Brain pericyte (primary cell): ENCODE results near the gene SLC8A2.
A peak's percentile ranks its signal among the peaks of the same experiment; 100 is the strongest.
"Not testable (repeated sequence)": the region's sequence is repeated elsewhere in the genome, so short reads cannot be mapped to it uniquely, and the experiment has no call there.

Experiments used
- DNase-seq: peaks from one replicate; pipeline ENCODE4 v3.0.0-alpha.2; 2012; ENCODE audit warnings: low read depth, low spot score

Gene SLC8A2

DNA sequence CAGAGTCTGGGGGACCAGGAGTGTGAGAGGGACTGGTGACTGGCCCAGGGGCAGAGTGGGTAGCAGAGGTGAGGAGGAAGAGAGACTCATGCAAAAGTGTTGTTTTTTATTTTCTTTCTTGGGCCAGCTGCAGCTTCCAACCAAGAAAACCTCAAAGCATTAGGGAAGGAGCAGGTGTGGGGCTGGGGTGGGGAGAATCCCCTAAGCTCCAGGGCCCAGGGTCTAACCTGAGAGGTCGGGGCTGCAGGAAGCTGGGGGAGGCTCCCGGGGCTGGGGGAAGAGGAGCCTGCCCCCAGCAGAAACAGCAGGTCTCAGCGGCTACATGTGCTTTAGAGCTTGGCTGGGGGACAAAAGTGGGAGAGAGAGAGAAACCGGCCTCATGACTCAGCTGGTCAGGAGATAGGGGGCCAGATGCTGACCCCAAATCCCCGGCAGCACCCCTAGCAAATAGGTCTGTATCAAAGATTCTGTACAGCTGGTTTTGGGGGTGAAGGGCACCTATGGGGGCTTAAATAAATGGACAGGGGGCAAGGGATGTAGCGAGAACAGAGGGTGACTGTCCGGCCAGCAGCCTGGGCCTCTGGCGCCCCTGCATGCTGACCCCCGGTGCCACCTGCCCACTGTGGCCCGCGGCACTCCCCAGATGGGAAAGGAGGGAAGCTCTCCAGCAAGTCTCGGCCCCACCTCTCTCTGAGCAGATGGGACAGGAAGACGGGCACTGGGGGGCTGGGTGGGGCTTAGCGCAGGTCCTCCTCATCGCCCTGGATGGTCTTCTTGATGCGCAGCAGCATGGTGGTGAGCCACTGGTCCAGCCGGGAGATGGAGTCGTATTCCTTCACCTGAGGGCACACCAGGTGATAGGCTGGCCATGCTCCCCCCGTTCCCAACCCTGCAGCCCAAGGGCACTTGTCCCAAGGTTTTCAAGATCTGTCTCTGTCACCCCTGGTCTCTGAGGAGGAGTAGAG is 16.1 kb upstream of the SLC8A2 start:
- no peak for DNase-seq

GRCh38 chr19:47486900-47487299 is 15.2 kb upstream of the SLC8A2 start:
- no peak for DNase-seq

DNA sequence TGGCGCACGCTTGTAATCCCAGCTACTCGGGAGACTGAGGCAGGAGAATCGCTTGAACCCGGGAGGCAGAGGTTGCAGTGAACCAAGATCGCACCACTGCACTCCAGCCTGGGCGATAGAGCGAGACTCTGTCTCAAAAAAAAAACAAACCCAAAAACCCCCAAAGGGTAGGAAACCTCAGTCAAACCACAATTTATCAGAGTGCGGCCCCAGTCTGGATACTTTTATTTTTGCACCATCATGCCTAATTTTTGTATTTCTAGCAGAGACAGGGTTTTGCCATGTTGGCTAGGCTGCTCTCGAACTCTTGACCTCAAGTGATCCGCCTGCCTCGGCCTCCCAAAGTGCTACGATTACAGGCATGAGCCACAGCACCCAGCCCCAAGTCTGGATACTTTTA is 14.5 kb upstream of the SLC8A2 start:
- not testable (repeated sequence) for DNase-seq

GRCh38 chr19:47485210-47485609 is 13.5 kb upstream of the SLC8A2 start:
- no peak for DNase-seq

- DNase-seq, result peak; percentile 65
These were observed 12.4 kb upstream of the SLC8A2 start, which contains the start of gene KPTN for GRCh38 chr19:47483800-47484690. KPTN (minus strand) TSS chr19:47484219; CDS start chr19:47484160, 59 bp downstream.

DNA sequence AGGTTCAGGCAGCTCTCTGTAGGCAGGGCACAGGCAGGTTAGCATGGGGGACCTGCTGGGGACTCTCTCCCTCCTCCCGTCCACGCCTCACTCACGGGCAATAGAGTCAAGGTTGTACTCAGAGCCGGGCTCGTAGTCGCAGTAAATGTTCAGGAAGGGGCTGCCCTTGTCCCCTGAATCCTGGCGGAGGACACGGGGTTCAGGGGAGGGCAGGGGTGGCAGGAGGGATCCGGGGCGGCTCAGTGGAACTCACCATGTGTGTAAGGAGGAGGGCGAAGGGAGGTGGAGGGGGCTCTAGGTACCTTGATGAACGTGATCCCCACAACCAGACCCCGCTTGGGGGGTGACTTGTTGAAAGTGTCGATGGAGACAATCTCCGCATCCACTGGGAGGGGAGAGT is 11.5 kb upstream of the SLC8A2 start:
- no peak for DNase-seq

DNA sequence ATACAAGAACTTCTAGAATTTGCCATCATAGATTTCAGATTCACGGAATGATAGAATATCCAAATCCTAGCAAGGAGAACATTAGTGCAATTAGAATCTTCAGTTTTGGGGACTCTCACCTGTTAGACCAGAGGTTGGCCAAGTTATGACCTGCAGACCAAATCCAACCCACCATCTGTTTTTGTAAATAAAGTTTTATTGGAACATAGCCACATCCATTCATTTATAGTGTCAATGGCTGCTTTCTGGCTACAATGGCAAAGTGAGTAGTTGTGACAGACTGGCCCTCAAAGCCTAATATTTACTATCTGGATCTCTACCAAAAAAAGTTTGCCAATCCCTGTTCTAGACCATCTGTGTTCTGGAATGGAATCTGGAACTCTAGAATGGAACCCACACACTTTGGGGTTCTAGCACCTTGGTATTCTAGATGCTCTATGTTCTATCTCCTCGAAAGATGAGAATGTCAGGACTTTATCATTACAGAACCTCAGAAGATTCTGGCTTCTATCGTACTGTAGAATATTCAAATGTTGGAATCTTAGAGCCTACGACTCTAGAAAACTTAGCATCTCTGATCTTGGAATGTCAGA is 9.9 kb upstream of the SLC8A2 start:
- no peak for DNase-seq

DNA sequence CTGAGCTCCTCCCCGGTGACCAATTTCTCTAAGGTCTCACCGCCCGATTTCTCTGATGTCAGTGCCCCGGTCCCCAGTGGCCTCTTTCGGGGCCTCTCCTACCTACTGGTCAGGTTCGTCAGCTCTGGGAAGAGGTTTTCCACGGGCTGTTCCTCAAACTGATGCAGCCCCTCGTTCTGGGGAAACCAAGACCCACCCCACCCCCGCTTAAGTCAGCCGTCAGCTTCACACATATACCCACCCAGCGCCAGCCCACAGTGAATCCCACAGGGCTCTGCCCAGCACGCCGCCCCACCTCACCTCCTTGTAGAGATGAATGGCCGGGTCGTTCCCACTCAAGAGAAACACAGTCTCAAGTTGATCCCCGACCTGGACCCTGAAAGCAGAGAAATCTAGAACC is 9.0 kb upstream of the SLC8A2 start:
- no peak for DNase-seq

- no peak for DNase-seq
These were observed 8.2 kb upstream of the SLC8A2 start for GRCh38 chr19:47479701-47480503.

DNA sequence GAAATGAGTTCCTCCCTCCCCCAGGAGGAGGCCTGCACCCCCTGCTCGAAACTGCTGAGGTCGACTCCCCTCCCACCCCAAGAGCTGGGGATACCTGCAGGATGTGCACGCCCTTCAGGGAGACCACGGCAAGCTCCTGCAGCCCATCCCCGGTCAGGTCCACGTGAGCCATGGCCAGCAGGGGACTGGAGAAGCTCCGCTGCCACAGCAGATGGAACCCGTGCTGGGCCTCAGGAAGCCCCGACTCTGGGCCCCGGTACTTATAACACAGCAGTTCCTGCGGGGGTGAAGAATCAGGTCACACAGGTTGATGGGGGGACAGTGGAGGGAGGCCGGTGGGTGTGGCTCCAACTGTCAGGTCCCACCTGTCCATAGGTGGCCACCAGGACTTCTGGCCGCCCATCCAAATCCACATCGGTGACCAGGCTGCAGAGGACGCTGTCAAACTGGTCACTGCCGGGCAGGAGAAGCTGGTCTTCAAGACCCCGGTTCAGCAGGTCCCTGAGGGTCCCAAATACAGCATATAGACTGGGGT is 4.8 kb upstream of the SLC8A2 start:
- DNase-seq, result no peak

DNA sequence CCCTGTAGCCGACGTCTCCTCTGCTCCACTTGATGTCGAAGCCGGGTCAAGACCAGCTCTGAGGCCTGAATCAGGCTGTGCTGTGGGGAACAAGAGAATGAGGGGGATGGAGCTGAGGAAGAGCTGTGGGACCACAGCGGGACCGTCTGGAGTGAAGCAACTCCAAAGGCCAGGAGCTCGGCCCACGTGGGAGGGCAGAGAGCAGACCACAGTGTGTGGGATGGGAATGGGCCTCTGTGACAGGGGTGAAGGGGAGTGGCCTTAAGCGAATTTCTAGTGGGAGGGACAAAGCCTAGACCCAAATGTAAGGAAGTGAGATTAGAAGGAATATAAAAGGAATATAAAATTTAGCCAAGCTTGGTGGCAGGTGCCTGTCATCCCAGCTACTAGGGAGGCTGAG is 3.8 kb upstream of the SLC8A2 start:
- DNase-seq, result no peak

DNA sequence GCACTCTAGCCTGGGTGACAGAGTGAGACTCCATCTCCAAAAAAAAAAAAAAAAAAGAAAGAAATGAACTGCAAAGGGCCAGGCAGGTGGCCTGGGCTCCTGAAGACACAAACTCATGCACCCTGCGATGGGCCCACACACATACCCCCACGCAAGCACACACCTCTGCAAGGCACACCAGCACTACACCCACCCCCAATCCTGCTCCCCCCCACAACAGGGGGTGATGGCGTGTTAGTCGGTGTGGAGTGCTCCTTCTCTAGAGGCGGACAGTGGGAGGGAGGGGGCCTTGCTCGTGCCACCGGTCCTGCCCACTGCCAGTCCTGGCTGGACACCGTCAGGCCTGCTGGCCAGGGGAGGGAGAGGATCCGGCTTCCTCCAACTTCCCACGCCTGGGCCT is 1.6 kb upstream of the SLC8A2 start:
- no peak for DNase-seq

DNA sequence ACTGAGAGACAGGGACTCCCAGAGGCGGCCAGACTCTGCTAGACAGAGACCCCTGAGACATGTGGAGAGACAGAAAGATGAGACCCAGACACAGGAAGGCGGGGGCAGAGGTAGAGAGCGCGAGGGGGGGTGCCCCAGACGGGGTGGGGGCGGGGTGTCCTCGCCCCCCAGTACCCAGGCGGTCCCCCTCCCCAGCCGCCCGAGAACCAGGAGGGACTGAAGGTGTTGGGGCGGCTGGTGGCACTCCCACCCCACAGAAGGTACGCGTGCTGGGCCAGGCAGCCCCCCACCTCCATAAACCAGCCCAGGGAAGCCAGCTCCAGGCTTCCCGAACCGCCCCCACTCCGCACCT is 336 bp downstream of the SLC8A2 start:
- no peak for DNase-seq

GRCh38 chr19:47470447-47471195 is 1.1 kb downstream of the SLC8A2 start:
- no peak for DNase-seq

DNA sequence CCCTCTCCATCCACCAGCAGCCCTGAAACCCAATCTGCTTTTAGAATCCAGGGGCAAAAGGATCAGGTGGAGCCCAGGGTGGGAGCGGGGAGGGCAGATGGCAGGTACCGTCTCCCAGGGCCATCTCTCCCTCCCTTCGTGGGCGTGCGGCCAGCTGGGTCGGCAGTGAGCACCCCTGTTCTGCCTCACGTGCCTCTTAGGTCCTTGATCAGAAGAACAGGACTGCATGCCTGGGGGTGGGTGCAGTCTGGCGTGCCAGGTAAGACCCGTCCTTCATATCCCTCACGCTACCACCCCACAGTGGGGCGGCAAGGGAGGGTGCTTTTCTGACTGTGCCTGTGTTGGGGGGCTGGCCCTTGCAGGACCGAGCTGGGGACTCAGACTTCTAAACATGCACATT is 2.0 kb downstream of the SLC8A2 start:
- no peak for DNase-seq

DNA sequence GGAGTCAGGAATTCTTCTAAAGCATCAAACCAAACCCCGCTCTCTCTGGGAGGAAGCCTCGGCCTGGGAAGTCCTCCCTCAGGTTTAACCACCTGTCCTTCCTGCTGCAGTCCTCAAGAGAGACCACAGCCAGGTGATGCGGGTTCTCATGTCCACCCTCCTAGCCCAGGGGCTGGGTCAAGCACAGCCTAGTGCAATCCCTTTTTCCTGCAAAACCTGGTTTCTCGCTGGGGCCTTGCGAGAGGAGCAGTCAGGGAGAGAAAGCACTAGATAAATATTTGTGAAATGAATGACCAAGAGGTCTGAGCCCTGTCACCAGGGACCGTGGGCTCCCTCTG is 2.4 kb downstream of the SLC8A2 start:
- no peak for DNase-seq

GRCh38 chr19:47467914-47468313 is 3.8 kb downstream of the SLC8A2 start:
- no peak for DNase-seq

- DNase-seq, result no peak
These were observed 5.7 kb downstream of the SLC8A2 start for GRCh38 chr19:47465957-47466356.

DNA sequence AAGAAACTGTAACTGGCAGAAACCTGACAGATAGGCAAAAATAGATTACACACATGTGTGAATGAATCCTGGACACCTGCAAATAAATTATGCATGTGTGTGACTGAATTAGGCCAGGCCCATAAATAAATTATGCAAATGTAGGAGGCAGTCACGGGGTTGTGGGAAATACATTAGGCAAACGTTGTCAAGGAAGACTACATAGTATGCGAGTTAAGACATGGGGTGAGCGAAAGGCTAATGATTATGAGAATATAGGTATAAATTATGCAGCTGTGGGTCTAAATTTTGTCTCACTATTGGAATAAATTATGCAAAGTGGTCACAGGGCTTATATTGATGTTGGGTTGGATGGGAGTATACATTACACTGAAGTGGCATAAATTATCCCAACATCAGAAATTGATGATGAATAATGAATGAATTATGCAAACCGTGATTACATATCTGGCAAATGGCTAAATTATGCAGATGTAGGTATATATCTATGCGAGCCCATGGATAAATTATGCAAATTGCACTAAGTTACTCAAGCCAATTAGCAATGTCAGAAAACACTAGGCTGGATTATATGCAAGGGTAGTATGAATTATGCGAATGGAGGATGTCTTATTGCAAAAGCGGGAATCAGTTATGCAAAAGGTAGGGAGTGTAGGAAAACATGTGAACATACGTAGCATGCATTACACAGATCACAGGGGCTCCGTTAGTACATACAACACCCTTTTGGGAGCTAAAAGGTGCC is 6.8 kb downstream of the SLC8A2 start:
- DNase-seq, result no peak

- no peak for DNase-seq
These were observed 9.8 kb downstream of the SLC8A2 start for GRCh38 chr19:47461876-47462275.
